HG03095 (cell line): ENCODE results near the gene PEX5L.
"Not testable (repeated sequence)": the region's sequence is repeated elsewhere in the genome, so short reads cannot be mapped to it uniquely, and the experiment has no call there.

Source experiments
- ATAC-seq: cut with Tn5 transposase; IDR thresholded peaks from one replicate; pipeline ENCODE4 v1.9.1; 2021; ENCODE audit warnings: moderate library complexity; ENCODE audit not compliant: unreplicated experiment

PEX5L gene

DNA sequence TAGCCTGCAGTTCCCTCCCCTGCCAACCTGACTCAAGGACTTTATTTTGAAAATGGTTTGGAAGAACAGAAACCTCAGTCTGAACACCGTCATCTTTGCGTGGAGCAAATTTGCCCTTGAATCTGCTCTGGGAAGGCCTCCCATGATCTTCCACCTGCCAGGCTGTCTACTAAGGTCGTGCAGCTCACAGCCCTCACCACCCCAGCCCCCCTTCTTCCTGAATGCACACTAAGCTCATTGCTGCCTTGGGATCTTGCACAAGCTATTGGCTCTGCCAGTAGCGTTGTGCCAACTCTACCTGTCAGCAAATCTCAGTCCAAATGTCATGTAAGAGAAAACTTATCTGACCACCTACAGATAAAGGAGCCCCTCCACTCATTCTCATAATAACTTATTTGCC lies 242.4 kb downstream of the PEX5L start:
- no peak for ATAC-seq

DNA sequence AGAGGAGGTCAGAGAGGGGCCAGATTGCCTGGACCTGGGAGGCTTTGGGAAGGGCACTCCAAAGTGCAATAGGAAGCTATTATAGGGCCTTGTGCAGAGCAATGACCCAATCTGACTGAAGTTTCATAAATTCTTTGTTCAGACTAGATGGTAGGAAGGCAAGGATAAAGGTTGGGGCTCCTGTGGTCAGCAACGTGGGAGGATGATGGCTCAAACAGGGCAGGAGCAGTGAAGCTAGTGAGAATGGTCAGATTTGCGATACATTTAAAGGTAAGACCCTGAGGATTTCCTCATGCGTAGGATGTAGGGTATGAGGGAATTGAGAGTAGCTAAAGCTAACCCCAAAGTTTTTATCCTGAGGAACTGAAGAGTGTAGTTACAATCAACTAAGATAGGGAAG lies 244.9 kb downstream of the PEX5L start:
- no peak for ATAC-seq

DNA sequence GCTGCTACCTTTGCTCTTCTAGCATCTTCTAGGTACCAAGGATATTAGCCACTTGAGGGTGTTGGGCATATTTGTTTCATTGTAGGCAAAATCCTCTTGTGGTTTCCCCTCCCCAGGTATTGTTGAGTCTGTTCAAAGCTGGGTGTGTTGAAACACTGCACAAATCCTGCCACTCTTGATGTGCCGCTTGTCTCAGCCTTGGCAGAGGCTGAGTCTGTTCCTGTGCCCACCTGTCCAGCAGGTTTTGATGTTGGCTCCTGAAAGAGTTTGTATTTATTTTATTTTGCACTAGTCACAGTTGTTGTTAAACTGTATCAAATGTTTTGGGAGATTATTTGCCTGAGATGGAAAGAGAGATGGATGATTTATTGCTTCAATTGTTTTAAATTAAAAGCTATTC lies 247.7 kb downstream of the PEX5L start:
- ATAC-seq, result no peak

DNA sequence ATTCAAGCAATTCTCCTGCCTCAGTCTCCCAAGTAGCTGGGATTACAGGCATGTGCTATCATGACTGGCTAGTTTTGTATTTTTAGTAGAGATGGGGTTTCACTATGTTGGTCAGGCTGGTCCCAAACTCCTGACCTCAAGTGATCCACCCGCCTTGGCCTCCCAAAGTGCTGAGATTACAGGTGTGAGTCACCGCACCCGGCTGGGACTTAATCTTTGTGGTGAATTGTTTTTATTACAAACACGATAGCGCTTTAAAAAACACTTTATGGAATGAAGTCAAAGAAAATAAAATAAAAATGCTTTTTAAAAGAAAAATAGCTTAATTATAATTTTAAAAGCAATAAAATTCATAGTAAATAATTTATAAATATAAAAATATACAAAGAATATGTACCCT lies 253.9 kb downstream of the PEX5L start:
- ATAC-seq, result not testable (repeated sequence)

DNA sequence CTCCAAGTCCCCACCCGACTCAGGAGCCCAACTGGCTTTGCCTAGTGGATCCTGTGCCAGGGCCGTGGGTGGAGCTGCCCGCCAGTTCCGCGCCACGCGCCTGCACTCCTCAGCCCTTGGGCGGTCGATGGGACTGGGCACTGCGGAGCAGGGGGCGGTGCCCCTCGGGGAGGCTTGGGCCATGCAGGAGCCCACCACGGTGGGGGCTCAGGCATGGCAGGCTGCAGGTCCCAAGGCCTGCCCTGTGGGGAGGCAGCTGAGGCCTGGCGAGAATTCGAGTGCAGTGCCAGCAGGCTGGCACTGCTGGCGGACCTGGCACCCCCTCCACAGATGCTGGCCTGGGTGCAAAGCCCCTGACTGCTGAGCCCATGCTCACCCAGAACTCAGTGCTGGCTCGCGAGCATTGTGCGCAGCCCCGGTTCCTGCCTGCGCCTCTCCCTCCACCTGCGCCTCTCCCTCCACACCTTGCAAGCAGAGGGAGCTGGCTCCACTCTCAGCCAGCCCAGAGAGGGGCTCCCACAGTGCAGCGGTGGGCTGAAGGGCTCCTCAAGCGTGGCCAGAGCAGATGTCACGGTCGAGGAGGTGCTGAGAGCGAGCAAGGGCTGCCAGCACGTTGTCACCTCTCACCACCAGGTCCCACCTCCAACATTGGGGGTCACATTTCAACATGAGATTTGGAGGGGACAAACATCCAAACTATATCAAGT lies 261.2 kb downstream of the PEX5L start:
- ATAC-seq, result no peak

DNA sequence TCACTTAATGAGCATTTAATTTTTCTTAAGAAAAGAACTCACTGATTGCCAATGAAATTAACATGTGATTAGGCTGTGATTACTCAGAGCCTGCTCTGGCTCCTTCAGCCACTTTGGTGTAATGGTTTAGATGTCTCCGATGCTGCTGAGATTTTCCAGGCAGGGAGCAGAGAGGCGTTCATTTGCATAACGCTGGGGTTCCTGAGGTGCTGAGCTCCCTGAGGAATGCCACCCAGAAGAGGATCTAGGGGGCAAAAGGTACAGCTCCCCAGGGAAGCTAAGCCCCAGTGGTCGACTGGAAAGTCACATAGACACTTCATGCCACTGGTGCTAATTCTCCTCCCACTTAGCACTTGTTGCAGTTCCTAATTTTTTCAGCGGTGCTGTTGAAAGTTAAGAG lies 264.4 kb downstream of the PEX5L start:
- ATAC-seq, result no peak

DNA sequence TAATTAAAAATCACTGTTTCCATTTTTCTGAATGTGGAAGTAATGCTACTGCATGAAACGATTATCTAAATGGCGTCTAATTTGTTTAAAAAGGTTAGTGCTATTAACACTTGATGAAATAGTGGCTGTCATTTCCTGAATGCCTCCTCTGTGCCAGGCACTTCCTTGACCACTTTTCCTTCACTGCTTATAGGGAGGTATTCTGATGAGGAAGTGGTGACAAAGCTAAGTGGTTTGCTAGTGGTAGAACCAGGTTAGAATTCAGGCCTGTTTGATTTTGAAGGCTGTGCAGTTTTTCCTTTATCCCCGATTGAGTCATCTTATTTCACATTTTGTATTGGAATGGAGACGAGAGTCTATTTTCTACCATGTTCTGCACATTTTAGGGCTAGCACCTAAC lies 264.9 kb downstream of the PEX5L start:
- no peak for ATAC-seq

DNA sequence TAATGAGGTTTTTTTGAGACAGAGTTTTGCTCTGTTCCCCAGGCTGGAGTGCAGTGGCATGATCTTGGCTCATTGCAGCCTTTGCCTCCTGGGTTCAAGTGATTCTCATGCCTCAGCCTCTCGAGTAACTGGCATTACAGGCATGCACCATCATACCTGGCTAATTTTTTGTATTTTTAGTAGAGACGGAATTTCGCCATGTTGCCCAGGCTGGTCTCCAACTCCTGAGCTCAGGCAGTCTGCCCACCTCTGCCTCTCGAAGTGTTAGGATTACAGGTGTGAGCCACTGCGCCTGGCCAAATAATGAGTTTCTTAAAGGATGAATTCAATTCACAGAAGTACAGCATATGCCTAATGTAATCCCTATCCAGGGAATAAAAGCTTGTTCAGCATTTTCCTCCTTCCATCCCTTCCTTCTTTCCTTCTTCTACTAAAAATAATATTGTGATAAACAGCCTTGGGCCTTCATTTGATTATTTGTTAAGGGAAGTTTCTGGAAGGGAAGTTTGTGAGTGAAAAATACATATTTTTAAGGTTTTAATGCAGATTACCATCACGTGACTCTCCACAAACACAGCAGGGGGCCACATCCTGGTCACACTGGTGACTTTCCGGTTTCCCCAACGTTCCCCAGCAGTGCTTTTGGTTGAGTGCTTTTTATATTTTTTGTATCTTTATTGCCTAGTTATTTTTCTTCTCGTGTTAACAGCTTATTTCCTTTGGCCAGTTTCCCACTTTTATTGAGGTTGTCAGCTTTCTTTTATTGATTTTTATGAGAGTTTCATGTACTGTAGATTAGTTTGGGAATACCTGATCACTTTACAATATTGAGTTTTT lies 267.1 kb downstream of the PEX5L start:
- ATAC-seq, result no peak

DNA sequence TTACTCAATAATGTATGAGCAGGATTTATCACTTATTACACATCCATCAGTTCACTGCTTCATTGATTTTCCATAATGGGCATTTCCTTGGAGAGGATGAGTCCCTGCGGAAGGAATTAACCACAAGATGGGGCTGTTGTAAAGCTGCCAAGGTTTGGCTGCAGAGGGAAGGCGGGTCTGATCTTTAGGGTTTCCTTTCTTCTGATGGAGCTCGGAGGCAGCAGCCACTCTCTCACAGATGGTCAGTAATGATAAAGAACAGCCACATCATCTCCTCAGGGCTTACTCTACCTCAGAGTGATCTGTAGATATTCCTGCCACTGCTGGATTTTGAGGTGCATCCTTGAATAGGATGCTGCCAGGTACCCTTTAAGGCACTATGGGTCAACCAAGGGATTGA lies 268.7 kb downstream of the PEX5L start:
- ATAC-seq, result no peak

DNA sequence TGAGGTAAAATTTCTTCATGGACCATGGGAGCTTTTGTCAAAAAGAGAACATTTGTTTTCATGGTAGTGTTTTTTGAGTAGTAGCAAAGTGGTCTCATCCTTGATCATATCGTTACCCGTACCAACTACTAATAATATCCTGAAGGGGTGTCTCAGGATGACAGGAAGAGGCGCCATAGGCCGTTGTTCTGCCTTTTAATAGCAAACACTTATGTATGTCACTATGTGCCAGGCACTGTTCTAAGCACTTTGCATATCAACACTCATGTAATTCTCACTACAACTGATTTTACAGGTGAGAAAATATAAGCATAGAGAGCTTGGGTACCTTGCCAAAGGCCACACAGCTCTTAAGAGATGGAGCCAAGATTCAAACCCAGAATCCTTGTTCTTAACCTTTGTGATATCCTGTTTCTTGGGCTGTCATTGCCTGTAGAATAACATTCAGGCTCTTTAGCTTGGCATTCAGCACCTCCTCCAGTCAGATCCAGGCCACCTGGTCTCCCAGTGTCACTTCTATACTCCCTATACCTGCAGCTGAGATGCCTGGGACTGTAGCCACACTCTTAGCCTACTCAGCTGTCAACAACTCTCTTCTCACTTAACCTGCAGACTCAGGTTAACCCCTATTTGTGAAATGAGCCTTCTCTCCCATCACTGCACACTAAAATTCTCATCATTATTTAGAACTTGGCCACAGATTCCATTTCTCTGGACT lies 270.2 kb downstream of the PEX5L start:
- no peak for ATAC-seq

DNA sequence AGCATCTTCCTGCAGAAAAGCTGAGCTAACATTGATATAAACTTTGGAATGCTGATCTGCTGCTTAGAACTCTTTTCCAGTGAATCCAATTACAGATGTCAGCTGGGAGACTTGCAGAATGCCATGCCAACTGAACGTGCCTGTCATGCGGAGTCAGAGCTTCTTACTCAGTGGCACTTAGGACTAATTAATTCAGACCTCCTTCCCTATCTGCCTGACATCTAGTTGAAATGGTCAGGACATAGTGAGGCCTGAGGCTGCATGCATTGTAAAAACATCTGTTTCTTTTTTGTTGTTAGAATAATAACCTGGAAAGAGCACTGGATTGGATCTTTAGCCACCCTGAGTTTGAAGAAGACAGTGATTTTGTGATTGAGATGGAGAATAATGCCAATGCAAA lies 271.3 kb downstream of the PEX5L start:
- ATAC-seq, result no peak

DNA sequence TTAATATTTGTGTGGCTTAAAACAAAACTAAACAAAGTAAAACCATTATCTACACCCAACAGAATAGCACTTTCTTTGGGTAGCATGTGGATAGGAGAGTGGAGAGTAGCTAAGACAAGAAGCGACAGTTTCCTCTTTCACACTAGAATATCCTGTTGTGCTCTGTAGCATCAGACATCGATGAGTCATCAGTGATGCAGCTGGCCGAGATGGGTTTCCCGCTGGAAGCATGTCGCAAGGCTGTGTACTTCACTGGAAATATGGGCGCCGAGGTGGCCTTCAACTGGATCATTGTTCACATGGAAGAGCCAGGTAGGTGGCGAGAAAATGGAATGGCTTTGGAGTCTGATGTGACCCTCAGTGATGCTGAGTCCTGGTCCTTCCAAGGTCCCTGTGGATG lies 275.8 kb downstream of the PEX5L start:
- ATAC-seq, result no peak

DNA sequence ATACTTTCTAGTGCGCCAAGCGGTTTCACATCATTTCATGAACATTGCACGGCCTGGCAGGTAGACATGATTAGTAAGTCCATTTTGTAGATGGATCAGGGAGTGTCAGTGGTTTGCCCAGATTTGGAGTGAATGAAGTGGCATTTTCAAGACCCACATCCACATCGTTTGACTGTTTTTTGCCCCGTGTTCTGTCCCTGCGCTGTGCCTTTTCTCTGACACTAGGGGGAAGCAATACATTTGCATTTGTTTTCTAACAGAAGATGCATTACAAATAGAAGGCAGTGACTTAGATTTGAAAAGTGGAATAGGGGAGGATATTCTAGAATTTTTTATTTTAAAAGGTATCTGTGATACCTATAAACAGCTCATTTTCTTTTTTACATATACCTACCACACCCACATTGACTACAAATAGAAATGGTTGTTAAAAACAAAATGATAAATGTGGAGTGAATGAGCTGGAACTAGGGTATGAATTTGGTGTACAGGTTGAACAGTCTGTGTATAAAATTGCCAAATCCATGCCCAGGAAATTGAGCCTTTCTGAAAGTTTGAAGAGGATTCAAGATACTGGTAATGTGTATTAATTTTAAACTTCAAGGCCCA lies 285.9 kb downstream of the PEX5L start:
- ATAC-seq, result no peak

DNA sequence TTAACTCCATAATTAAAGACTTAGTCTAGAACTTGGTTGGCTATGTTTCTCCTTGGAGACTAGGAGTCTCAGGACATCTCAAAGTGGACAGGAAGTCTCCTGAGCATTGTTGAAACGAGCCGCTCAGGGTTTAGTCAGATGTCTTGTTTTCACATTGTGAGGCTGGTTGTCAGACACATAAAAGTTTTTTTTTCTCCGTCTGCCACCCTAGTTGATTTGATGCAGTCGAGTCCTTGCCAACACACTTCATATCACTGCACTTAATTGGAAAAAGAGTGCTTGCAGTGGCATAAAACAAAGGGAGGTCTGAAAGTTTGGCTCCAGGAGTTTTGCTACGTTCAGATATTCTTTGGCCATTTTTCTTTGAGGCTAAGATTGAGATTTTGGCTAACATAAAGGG lies 291.0 kb downstream of the PEX5L start:
- ATAC-seq, result no peak

DNA sequence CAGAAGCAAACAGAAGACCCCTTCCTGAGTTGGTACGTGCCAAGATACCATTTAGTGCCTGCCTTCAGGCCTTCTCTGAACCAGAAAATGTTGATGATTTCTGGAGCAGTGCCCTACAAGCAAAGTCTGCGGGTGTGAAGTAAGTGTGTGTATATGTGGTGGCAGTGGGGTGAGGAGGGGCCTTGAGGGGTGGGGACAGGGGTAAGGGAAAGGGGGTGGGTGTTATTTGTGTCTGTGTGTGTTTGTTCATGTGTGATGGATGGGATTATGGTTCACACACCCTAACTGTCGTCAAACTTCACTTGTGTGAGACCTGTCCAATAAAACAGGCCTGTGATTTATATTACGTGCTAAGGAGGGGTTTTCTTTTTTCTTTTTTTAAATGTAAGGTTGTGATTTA lies 291.7 kb downstream of the PEX5L start:
- no peak for ATAC-seq
